Peyer's patch (tissue), 4 donors: Measurements from ENCODE around the gene CSH1.
"Not testable (repeated sequence)": the region's sequence is repeated elsewhere in the genome, so short reads cannot be mapped to it uniquely, and the experiment has no call there.

Experiments used
- POLR2A ChIP-seq, 2 donors: fragments of 450-650 bp; IDR thresholded peaks; one replicate each; pipeline ENCODE4 v1.5.1; 2017; ENCODE audit warnings: antibody characterized with exemption in 2 of 2, mild to moderate bottlenecking in 2 of 2, moderate library complexity in 2 of 2
- TF ChIP-seq, protein P1 (sequence below), 6 experiments: fragments of 450-650 bp in 4 of 6; fragments of 200-600 bp in 2 of 6; sonication (generic) in 1 of 6; IDR thresholded peaks; one replicate each; pipeline ENCODE4 v1.5.1; 2017 to 2019; ENCODE audit warnings: antibody characterized with exemption in 6 of 6, mild to moderate bottlenecking in 3 of 6, moderate library complexity in 1 of 6

DNA sequence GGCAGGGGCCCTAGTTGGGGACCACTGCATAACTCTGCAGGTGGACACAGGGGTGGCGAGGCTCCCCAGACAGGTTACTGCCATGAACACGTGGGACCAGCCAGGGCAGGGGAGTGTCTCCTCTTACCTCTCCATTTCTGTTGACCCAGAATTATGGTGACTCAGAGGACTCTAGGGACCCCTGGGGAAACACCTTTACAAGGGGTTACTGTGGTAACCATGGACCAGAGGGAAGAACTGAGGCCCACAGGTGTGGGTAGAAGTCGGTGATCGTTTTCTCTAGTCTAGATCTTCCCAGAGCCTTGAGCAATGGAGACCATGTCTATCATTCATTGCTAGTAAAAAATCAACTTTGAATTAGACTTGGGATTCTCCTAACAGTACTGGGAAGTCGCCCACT is 24.4 kb upstream of the CSH1 start:
- TF ChIP-seq, protein P1, sequence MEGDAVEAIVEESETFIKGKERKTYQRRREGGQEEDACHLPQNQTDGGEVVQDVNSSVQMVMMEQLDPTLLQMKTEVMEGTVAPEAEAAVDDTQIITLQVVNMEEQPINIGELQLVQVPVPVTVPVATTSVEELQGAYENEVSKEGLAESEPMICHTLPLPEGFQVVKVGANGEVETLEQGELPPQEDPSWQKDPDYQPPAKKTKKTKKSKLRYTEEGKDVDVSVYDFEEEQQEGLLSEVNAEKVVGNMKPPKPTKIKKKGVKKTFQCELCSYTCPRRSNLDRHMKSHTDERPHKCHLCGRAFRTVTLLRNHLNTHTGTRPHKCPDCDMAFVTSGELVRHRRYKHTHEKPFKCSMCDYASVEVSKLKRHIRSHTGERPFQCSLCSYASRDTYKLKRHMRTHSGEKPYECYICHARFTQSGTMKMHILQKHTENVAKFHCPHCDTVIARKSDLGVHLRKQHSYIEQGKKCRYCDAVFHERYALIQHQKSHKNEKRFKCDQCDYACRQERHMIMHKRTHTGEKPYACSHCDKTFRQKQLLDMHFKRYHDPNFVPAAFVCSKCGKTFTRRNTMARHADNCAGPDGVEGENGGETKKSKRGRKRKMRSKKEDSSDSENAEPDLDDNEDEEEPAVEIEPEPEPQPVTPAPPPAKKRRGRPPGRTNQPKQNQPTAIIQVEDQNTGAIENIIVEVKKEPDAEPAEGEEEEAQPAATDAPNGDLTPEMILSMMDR (IDR thresholded peaks at IDR 0.05), result not testable (repeated sequence)
- TF ChIP-seq POLR2A (IDR thresholded peaks at IDR 0.05), result not testable (repeated sequence)
